H1 (cell line): ENCODE results near the gene OGFR. TPM values are rescaled to one million over a fixed set of nuclear protein-coding genes. Genes with fewer than 3 reads are reported as not detected.

Experiments used
- CTCF ChIA-PET: fragments of 300-600 bp; sonication (Branson Sonifier 250); formaldehyde crosslinking; loops from one replicate; lab custom pipeline; 2021; ENCODE audit not compliant: partially characterized antibody; lab: Charles Lee
- POLR2A ChIA-PET: fragments of 300-600 bp; sonication (Branson Sonifier 250); formaldehyde crosslinking; loops from one replicate; lab custom pipeline; 2021; ENCODE audit warnings: inconsistent platforms; ENCODE audit not compliant: partially characterized antibody; lab: Charles Lee
- DNase-seq, 2 experiments: peaks; one replicate each; pipeline versions ENCODE4 v3.0.0 to v3.0.0-alpha.2; 2010 to 2022; ENCODE audit warnings: low spot score in 2 of 2, low read depth in 1 of 2, mixed read lengths in 1 of 2
- FAIRE-seq: peaks from 2 replicates; lab custom pipeline; 2011; peaks lifted over from hg19 to GRCh38; lab: Jason Lieb, UNC
- H2AFZ ChIP-seq: 2 replicates; pipeline ENCODE4 v1.8.1; 2012; ENCODE audit warnings: low read length, inconsistent platforms
- H2AK5ac ChIP-seq: 2 replicates; pipeline ENCODE4 v1.6.1; 2013; ENCODE audit warnings: low read depth, low read length
- H2BK120ac ChIP-seq: replicated peaks from 2 replicates; pipeline ENCODE3; 2013; ENCODE audit warnings: low read depth, low read length, inconsistent platforms
- H2BK12ac ChIP-seq: 2 replicates; pipeline ENCODE4 v1.6.1; 2013; ENCODE audit warnings: low read depth, low read length
- H2BK15ac ChIP-seq: 2 replicates; pipeline ENCODE4 v1.6.1; 2013; ENCODE audit warnings: low read length
- H2BK20ac ChIP-seq: 2 replicates; pipeline ENCODE4 v1.6.1; 2013; ENCODE audit warnings: low read length
- H2BK5ac ChIP-seq: 2 replicates; pipeline ENCODE4 v1.6.1; 2013; ENCODE audit warnings: low read depth, low read length
- H3K14ac ChIP-seq: 2 replicates; pipeline ENCODE4 v1.6.1; 2013; ENCODE audit warnings: inconsistent platforms; ENCODE audit not compliant: insufficient read length
- H3K18ac ChIP-seq: 2 replicates; pipeline ENCODE4 v1.6.1; 2013; ENCODE audit warnings: low read length; ENCODE audit errors: extremely low read depth
- H3K23ac ChIP-seq: 2 replicates; pipeline ENCODE4 v1.6.1; 2013; ENCODE audit warnings: inconsistent platforms; ENCODE audit not compliant: insufficient read length
- H3K23me2 ChIP-seq: 2 replicates; pipeline ENCODE4 v1.6.1; 2013; ENCODE audit warnings: low read depth, low read length
- H3K27ac ChIP-seq: 2 replicates; pipeline ENCODE4 v1.6.1; 2011; ENCODE audit warnings: low read depth, low read length, inconsistent platforms
- H3K27me3 ChIP-seq, 4 experiments: replicated peaks in 1 of 4; 1 replicate in 1 of 4; 2 replicates in 3 of 4; pipeline versions ENCODE4 v1.6.1 to v1.8.1; 2011 to 2013; ENCODE audit warnings: low read length in 3 of 4, mild to moderate bottlenecking in 3 of 4, inconsistent platforms in 2 of 4, mixed read lengths in 2 of 4, moderate library complexity in 1 of 4; ENCODE audit not compliant: control insufficient read depth in 3 of 4, insufficient read depth in 3 of 4; ENCODE audit errors: extremely low read depth in 1 of 4
- H3K36me3 ChIP-seq, 4 experiments: 2 replicates each; pipeline versions ENCODE4 v1.6.1 to v1.8.1; 2011 to 2013; ENCODE audit warnings: mild to moderate bottlenecking in 4 of 4, low read length in 3 of 4, moderate library complexity in 2 of 4, control low read depth in 1 of 4, inconsistent platforms in 1 of 4; ENCODE audit not compliant: insufficient read depth in 4 of 4, control insufficient read depth in 2 of 4
- H3K4ac ChIP-seq: replicated peaks from 2 replicates; pipeline ENCODE3; 2013; ENCODE audit warnings: low read length, low read depth, mixed read lengths, inconsistent platforms; ENCODE audit not compliant: insufficient read length
- H3K4me1 ChIP-seq, 4 experiments: replicated peaks in 1 of 4; 1 replicate in 1 of 4; 2 replicates in 3 of 4; pipeline versions ENCODE4 v1.6.1 to v1.8.1; 2011 to 2013; ENCODE audit warnings: low read length in 3 of 4, inconsistent platforms in 2 of 4, mixed read lengths in 1 of 4; ENCODE audit not compliant: insufficient read depth in 4 of 4, control insufficient read depth in 3 of 4
- H3K4me2 ChIP-seq, 2 experiments: 2 replicates each; pipeline versions ENCODE4 v1.6.1 to v1.8.1; 2011 to 2013; ENCODE audit warnings: low read depth in 2 of 2, low read length in 2 of 2, control low read depth in 1 of 2, inconsistent platforms in 1 of 2, mild to moderate bottlenecking in 1 of 2; ENCODE audit not compliant: insufficient read depth in 1 of 2
- H3K4me3 ChIP-seq, 4 experiments: fragments of 200-600, 300-600 bp in 1 of 4; sonication (generic), shearing (Covaris generic), sonication (Bioruptor Twin) in 1 of 4; 2 replicates each; pipeline versions ENCODE4 v1.5.1 to v1.8.1; 2011 to 2016; ENCODE audit warnings: low read length in 4 of 4, low read depth in 3 of 4, control low read depth in 2 of 4, inconsistent platforms in 2 of 4, mild to moderate bottlenecking in 2 of 4, mixed read lengths in 1 of 4, moderate library complexity in 1 of 4; ENCODE audit not compliant: insufficient read depth in 2 of 4; ENCODE audit errors: extremely low read depth in 1 of 4
- H3K56ac ChIP-seq: replicated peaks from 2 replicates; pipeline ENCODE3; 2013; ENCODE audit warnings: low read depth, mild to moderate bottlenecking, mixed read lengths, low read length, inconsistent platforms; ENCODE audit not compliant: insufficient read length
- H3K79me1 ChIP-seq: 2 replicates; pipeline ENCODE4 v1.6.1; 2013; ENCODE audit warnings: low read depth, low read length, control low read depth
- H3K79me2 ChIP-seq, 2 experiments: 2 replicates each; pipeline versions ENCODE4 v1.6.1 to v1.8.1; 2012 to 2013; ENCODE audit warnings: low read length in 2 of 2, mild to moderate bottlenecking in 2 of 2, inconsistent platforms in 1 of 2; ENCODE audit not compliant: insufficient read depth in 2 of 2, control insufficient read depth in 1 of 2
- H3K9ac ChIP-seq, 4 experiments: replicated peaks in 1 of 4; 1 replicate in 1 of 4; 2 replicates in 3 of 4; pipeline versions ENCODE4 v1.6.1 to v1.8.1; 2011 to 2013; ENCODE audit warnings: low read depth in 3 of 4, low read length in 3 of 4, control low read depth in 2 of 4, mild to moderate bottlenecking in 2 of 4, moderate library complexity in 2 of 4, inconsistent platforms in 1 of 4; ENCODE audit errors: extremely low read depth in 1 of 4
- H3K9me3 ChIP-seq, 2 experiments: 2 replicates each; pipeline versions ENCODE4 v1.6.1 to v1.8.1; 2012 to 2013; ENCODE audit warnings: mild to moderate bottlenecking in 2 of 2, moderate library complexity in 2 of 2, control low read depth in 1 of 2, inconsistent platforms in 1 of 2, low read depth in 1 of 2, low read length in 1 of 2, mixed read lengths in 1 of 2; ENCODE audit not compliant: insufficient read depth in 2 of 2
- H4K20me1 ChIP-seq, 2 experiments: replicated peaks in 1 of 2; 2 replicates each; pipeline versions ENCODE3 to v1.8.1; 2011 to 2013; ENCODE audit warnings: inconsistent platforms in 2 of 2, low read length in 2 of 2, mild to moderate bottlenecking in 1 of 2; ENCODE audit not compliant: insufficient read depth in 2 of 2, control insufficient read depth in 1 of 2
- H4K5ac ChIP-seq: 2 replicates; pipeline ENCODE4 v1.6.1; 2013; ENCODE audit warnings: low read length, low read depth, mixed read lengths, inconsistent platforms; ENCODE audit not compliant: insufficient read length
- H4K8ac ChIP-seq: 2 replicates; pipeline ENCODE4 v1.8.0; 2013; ENCODE audit warnings: mild to moderate bottlenecking, moderate library complexity, low read length, inconsistent platforms; ENCODE audit not compliant: insufficient read depth; ENCODE audit errors: extremely low read depth
- H4K91ac ChIP-seq: replicated peaks from 2 replicates; pipeline ENCODE3; 2013; ENCODE audit warnings: low read length, mixed read lengths, inconsistent platforms; ENCODE audit not compliant: insufficient read length
- ATF3 ChIP-seq: IDR thresholded peaks from 2 replicates; pipeline ENCODE4 v1.6.1; 2011; ENCODE audit warnings: low read depth, mild to moderate bottlenecking, low read length; ENCODE audit not compliant: insufficient read depth
- CHD2 ChIP-seq: IDR thresholded peaks from 2 replicates; pipeline ENCODE4 v1.6.1; 2012; ENCODE audit warnings: low read length, improper control_type of control experiment
- PHF8 ChIP-seq: fragments of 200-600 bp; sonication (generic); conservative IDR thresholded peaks from 2 replicates; pipeline ENCODE4 v1.7.1; 2012; ENCODE audit warnings: low read depth, mild to moderate bottlenecking, inconsistent platforms, low read length, moderate library complexity
- SIRT6 ChIP-seq: IDR thresholded peaks from one replicate; pipeline ENCODE4 v1.7.1; 2012; ENCODE audit warnings: low read length, inconsistent platforms
- TEAD4 ChIP-seq: IDR thresholded peaks from 2 replicates; pipeline ENCODE4 v1.6.1; 2012; ENCODE audit warnings: low read depth, low read length, inconsistent platforms, mixed read lengths
- WGBS, 2 experiments: shearing (Covaris generic) in 1 of 2; methylation state at CpG; one replicate each; pipeline versions ENCODE4 v1.1.6 to v1.1.7; 2013 to 2015; ENCODE audit warnings: low lambda C conversion rate in 2 of 2, mixed read lengths in 2 of 2, inconsistent platforms in 1 of 2, low coverage in 1 of 2, missing lambda C conversion rate in 1 of 2; ENCODE audit not compliant: insufficient replicate concordance in 2 of 2, insufficient coverage in 1 of 2, insufficient read length in 1 of 2; ENCODE audit errors: extremely low coverage in 1 of 2, missing lambda C conversion rate in 1 of 2; 5-methylcytosine and 5-hydroxymethylcytosine counted together
- polyA plus RNA-seq, 7 experiments: library from polyadenylated mRNA; depleted of rRNA in 3 of 7; stranded (reverse) in 5 of 7; unstranded in 2 of 7; fragments of >200 nt in 5 of 7; fragments of 200-250 nt in 2 of 7; gene quantifications; 1 replicate in 5 of 7; 2 replicates in 1 of 7; 4 replicates in 1 of 7; pipeline versions ENCODE4 v1.2.1 to v1.2.3, GENCODE V29; 2011 to 2013; ENCODE audit warnings: missing spikeins in 2 of 7, mixed read lengths in 2 of 7
- total RNA-seq: library from RNA; stranded (reverse); fragmentation: NEBNext Ultra II Directional; extraction: Animal tissue kit (Norgen Biotek cat#: 25700); gene quantifications from 2 replicates; pipeline ENCODE4 v1.2.1, GENCODE V29; 2021

Gene OGFR
- total and polyA plus RNA-seq, 2 of the 8 experiments (the other 6 are each of a cell fraction or from before 2014, with no cell fraction given) = 13.9 to 25.1 TPM

DNA sequence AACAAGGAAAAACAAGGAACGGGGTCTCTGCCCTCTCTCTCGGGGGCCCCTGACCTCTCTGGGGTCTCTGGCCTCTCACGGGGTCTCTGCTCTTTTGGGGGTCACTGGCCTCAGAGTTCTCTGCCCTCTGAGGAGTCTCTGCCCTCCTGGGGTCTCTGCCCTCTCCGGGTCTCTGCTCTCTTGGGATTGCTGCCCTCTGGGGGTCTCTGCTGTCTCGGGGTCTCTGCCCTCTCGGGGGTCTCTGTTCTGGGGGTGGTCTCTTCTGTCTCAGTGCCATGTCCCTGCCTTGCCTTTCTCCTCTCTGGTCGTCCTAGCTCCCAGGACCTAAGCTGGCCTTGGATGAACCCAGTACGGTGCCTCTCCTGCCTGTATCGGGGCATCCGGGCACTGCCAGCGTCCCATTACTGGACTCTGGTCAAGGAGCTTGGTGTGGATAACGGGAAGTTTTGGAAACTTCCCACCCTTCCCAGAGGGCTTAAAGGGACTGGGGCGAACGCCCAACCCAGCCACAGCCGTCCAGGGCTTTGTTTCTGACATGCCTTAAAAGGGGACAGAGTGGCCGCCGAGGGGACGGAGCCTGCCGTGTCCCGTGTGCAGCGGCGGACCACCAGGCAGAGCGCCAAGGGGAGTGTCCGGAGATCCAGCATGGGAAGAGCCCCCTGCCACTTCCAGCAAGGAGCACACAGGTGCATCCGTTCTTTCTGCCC is 33.1 kb upstream of the OGFR start:
- Histone ChIP-seq H3K27me3 (no peaks in the 10 kb centered on the region), H3K4me3 (no peak overlapping the region), H2BK5ac (no peak overlapping the region), H3K79me2 (no peaks in the 10 kb centered on the region), H2BK12ac (peak overlapping the region; percentile 60; the same call in 1 of the 2 replicates), H3K23ac (no peak overlapping the region), H3K18ac (no peak overlapping the region), H2BK20ac (no peak overlapping the region), H3K4me2 (no peak overlapping the region), H3K14ac (no peak overlapping the region), H2AFZ (no peak overlapping the region), H3K27ac (no peak overlapping the region), H4K5ac (no peak overlapping the region), H3K9ac (no peak overlapping the region), H3K4me1 (peaks cover 0 to 13% (median 3%) of the 10 kb centered on the region in 4 experiments; a peak in 5 of 7 replicates), H2BK120ac (no peak overlapping the region), H4K20me1 (peaks cover 0 to 4% of the 10 kb centered on the region in 2 experiments), H3K36me3 (no peaks in the 10 kb centered on the region), H2AK5ac (no peak overlapping the region), H3K56ac (no peak overlapping the region), H4K91ac (no peak overlapping the region), H3K9me3 (no peaks in the 10 kb centered on the region), H4K8ac (no peak overlapping the region), H3K79me1 (peaks cover 4% of the 10 kb centered on the region; the same call in 1 of the 2 replicates), H3K23me2 (no peaks in the 10 kb centered on the region), H3K4ac (no peak overlapping the region), H2BK15ac (no peak overlapping the region)
- DNase-seq (no peak), FAIRE-seq (no peak)
- POLR2A ChIA-PET = no interaction called here
- CTCF ChIA-PET = interaction anchor here (0.9 to 3.1 kb wide), 3 partner anchors 20 to 232 kb away, joined by 3 to 12 read pairs (median 8); partner anchors contain the start of gene NTSR1
- 94% methylated on average over 24 of the region's 25 CpGs; no CpG with 5 or more reads in 1 of the 2 experiments for WGBS, 2 experiments
- TF ChIP-seq TEAD4 (no peak), SIRT6 (no peak), CHD2 (no peak), ATF3 (no peak), PHF8 (no peak)
